Measurements from ENCODE around the gene MYO3A.
"Not testable (repeated sequence)": the region's sequence is repeated elsewhere in the genome, so short reads cannot be mapped to it uniquely, and the experiment has no call there.

The MYO3A gene

DNA sequence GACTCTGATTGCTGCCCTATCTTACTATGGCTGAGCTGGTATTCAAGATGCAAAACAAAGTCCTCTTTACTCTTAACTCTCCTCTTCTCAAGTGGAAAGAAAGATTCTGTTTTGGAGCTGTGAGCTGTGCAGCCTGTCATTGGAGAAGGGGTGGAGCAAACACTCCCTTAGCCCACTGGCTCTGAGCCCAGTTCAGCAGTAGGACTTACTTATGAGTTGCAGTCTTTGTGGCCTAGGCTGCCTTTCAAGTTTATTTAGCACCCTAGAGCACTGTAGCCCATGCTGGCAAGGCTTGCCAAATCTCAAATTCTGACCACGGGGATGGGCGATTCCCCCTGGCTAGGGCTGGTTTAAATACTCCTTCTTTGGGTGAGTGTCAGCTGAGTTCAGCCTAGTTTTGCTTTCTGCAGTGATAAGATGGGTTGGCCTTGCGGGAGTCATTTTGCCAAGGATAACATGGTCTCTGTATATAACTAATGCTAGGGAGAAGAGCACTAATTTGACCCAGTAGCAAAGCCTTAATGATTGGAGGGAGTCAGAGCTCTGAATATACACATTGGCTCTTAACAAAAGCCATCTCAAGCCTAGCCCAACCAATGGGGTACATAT lies 110.2 kb downstream of the MYO3A start:
- Histone ChIP-seq H3K36me3 (ENCODE audit: control insufficient read depth in 1 of 2, insufficient read depth in 2 of 2, low read length in 2 of 2) (no peaks in the 10 kb centered on the region), H3K9me3 (ENCODE audit: control insufficient read depth in 1 of 2, low read length in 2 of 2) (no peaks in the 10 kb centered on the region), H3K4me1 (ENCODE audit: control insufficient read depth in 1 of 2, insufficient read depth in 2 of 2, low read length in 2 of 2) (no peaks in the 10 kb centered on the region), H3K4me3 (ENCODE audit: low read depth in 1 of 2, low read length in 2 of 2) (no peak overlapping the region), H3K27me3 (ENCODE audit: low read depth, low read length) (no peaks in the 10 kb centered on the region), H3K27ac (ENCODE audit: low read length) (no peak overlapping the region)

DNA sequence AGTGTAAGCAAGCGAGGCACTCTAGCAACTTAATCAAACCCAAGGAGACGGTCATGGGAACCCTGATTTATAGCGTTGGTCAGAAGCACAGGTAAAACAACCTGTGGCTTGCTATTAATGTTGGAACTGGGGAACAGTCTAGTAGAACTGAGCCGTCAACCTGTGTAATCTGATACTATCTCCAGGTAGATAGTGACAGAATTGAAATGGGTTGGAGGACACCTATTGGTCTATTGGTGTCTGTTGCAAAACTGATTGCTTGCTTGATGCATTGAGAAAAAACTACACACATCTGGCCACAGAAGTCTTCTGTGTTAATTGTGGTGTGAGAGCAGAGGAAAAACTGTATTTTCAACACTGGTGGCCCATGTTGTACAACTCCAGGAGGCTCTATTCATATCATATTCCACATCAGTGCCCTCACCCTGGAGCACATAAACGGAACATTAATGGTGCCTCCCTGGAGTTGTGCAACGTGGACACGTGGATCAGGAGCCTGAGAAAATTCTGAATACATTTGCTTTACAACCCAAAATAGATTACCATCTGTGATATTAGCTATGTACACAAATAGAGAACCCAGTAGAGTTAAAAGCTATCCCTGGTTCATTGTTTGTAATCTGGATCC lies 112.2 kb downstream of the MYO3A start:
- Histone ChIP-seq H3K9me3 (ENCODE audit: control insufficient read depth in 1 of 2, low read length in 2 of 2) (no peaks in the 10 kb centered on the region), H3K36me3 (ENCODE audit: control insufficient read depth in 1 of 2, insufficient read depth in 2 of 2, low read length in 2 of 2) (no peaks in the 10 kb centered on the region), H3K27ac (ENCODE audit: low read length) (no peak overlapping the region), H3K27me3 (ENCODE audit: low read depth, low read length) (no peaks in the 10 kb centered on the region), H3K4me1 (ENCODE audit: control insufficient read depth in 1 of 2, insufficient read depth in 2 of 2, low read length in 2 of 2) (no peaks in the 10 kb centered on the region), H3K4me3 (ENCODE audit: low read depth in 1 of 2, low read length in 2 of 2) (no peak overlapping the region)

DNA sequence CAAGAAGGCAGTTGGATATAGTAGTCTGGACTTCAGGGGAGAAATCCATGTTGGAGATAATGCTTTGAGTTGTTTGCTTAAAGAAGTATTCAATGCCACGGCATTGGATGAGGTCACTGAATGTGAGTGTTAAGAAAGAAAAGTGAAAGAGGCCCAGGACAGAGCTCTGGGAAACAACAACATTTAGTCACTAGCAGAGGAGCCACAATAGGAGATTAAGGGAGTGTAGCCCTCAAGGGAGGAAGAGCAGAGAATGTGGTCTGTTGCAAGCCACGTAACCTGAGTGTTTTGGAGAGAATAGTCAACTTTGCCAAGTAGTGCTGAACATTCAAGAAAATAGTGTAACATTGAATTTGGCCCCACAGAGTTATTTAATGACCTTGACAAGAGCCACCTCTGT lies 114.7 kb downstream of the MYO3A start:
- H3K27ac ChIP-seq (ENCODE audit: low read length), result no peak overlapping the region
- no peaks in the 10 kb centered on the region for H3K9me3 ChIP-seq (ENCODE audit: control insufficient read depth in 1 of 2, low read length in 2 of 2)
- no peaks in the 10 kb centered on the region for H3K4me1 ChIP-seq (ENCODE audit: control insufficient read depth in 1 of 2, insufficient read depth in 2 of 2, low read length in 2 of 2)
- H3K36me3 ChIP-seq (ENCODE audit: control insufficient read depth in 1 of 2, insufficient read depth in 2 of 2, low read length in 2 of 2), result no peaks in the 10 kb centered on the region
- H3K4me3 ChIP-seq (ENCODE audit: low read depth in 1 of 2, low read length in 2 of 2), result no peak overlapping the region
- H3K27me3 ChIP-seq (ENCODE audit: low read depth, low read length), result no peaks in the 10 kb centered on the region

DNA sequence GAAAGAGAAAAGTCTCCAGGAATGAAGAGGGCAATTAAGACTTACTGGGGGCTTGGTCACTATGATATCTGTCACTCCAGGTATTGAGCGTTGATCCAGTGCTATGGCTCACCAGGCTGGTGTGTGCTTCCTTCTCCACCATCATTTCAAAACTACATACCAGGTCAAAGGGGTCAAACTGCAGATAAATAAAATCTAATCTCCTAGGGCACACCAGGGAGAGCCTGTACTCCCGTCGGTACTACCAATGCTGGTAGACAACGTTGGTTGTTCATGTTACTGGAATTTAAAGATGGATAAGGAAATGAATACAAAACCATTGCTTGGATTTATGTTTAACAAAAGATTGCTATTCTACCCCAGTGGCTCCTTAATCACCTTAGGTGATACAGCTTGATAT lies 118.3 kb downstream of the MYO3A start:
- Histone ChIP-seq H3K27me3 (ENCODE audit: low read depth, low read length) (no peaks in the 10 kb centered on the region), H3K27ac (ENCODE audit: low read length) (no peak overlapping the region), H3K36me3 (ENCODE audit: control insufficient read depth in 1 of 2, insufficient read depth in 2 of 2, low read length in 2 of 2) (no peaks in the 10 kb centered on the region), H3K4me3 (ENCODE audit: low read depth in 1 of 2, low read length in 2 of 2) (no peak overlapping the region), H3K9me3 (ENCODE audit: control insufficient read depth in 1 of 2, low read length in 2 of 2) (peaks cover 0 to 6% of the 10 kb centered on the region in 2 donors), H3K4me1 (ENCODE audit: control insufficient read depth in 1 of 2, insufficient read depth in 2 of 2, low read length in 2 of 2) (no peaks in the 10 kb centered on the region)

DNA sequence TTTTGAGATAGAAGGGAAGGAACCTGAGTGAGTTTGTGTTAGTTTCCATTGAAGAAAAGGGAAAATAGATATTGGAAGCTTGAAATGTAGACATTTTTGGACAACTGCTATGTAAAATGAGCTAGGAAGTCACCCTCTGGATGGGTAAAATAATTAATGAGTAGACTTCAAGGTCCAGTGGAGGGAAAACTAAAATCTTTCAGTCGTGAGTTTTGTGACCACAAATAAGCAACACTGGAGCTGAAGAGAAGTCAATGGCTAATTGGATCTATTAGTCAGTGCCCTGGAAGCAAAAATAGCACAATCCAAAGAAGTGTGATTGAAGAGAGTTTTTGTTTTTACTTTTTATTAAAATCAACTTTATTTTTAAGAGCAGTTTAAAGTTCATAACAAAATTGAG lies 123.4 kb downstream of the MYO3A start:
- Histone ChIP-seq H3K36me3 (ENCODE audit: control insufficient read depth in 1 of 2, insufficient read depth in 2 of 2, low read length in 2 of 2) (no peaks in the 10 kb centered on the region), H3K4me3 (ENCODE audit: low read depth in 1 of 2, low read length in 2 of 2) (no peak overlapping the region), H3K27me3 (ENCODE audit: low read depth, low read length) (no peaks in the 10 kb centered on the region), H3K9me3 (ENCODE audit: control insufficient read depth in 1 of 2, low read length in 2 of 2) (peaks cover 0 to 6% of the 10 kb centered on the region in 2 donors), H3K4me1 (ENCODE audit: control insufficient read depth in 1 of 2, insufficient read depth in 2 of 2, low read length in 2 of 2) (no peaks in the 10 kb centered on the region), H3K27ac (ENCODE audit: low read length) (no peak overlapping the region)

DNA sequence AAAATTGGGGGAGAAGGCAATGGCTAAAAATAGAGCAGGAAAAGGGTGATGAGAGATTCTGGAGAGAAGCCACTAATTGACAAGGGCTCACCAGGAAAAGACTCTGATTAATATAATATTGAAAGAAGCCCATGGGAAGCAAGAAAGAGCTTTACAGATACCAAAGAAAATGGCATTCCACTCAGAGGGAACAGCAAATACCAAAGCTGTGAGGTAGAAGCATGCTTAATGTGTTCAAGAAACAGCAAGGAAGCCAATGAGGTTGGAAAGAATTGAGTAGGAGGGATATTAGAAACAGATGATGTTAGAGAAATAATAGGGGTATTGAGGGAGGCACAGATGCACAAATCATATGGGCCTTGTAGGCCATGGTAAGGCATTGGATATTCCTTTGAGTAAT lies 130.1 kb downstream of the MYO3A start:
- Histone ChIP-seq H3K27ac (ENCODE audit: low read length) (no peak overlapping the region), H3K9me3 (ENCODE audit: control insufficient read depth in 1 of 2, low read length in 2 of 2) (no peaks in the 10 kb centered on the region), H3K27me3 (ENCODE audit: low read depth, low read length) (no peaks in the 10 kb centered on the region), H3K36me3 (ENCODE audit: control insufficient read depth in 1 of 2, insufficient read depth in 2 of 2, low read length in 2 of 2) (no peaks in the 10 kb centered on the region), H3K4me3 (ENCODE audit: low read depth in 1 of 2, low read length in 2 of 2) (no peak overlapping the region), H3K4me1 (ENCODE audit: control insufficient read depth in 1 of 2, insufficient read depth in 2 of 2, low read length in 2 of 2) (no peaks in the 10 kb centered on the region)

DNA sequence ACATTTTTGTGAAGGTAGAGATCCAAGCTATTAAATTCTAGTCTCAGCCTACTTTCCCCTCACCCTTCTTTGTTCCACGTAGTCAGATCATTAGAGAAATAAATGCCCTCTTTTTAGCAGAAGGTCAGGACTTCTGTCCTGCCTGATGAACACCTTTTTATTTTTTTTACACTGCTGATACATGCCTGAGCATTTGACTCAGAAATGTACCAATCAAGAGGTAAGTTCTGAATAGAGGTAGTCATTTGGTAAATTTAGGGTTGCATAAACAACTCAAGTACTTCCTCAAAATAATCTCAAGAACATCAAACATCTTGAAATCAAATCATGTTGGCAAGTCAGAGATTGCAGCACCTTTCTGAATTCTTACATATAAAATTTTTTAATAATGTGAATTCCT lies 133.7 kb downstream of the MYO3A start:
- H3K27me3 ChIP-seq (ENCODE audit: low read depth, low read length), result no peaks in the 10 kb centered on the region
- no peak overlapping the region for H3K27ac ChIP-seq (ENCODE audit: low read length)

DNA sequence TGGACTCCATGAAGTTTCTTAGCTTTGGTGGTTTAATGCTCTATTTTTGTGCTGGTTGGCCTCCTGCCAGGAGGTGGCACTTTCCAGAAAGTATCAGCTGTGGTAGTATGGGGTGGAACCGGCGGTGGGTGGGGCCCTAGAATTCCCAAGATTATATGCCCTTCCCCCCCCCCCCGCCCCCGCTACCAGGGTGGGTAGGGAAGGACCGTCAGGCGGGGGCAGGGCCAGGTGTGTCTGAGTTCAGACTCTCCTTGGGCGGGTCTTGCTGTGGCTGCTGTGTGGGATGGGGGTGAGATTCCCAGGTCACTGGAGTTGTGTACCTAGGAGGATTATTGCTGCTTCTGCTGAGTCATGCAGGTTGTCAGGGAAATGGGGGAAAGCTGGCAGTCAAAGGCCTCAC lies 146.9 kb downstream of the MYO3A start:
- not testable (repeated sequence) for H3K9me3 ChIP-seq (ENCODE audit: control insufficient read depth in 1 of 2, low read length in 2 of 2); H3K27ac ChIP-seq (ENCODE audit: low read length); H3K27me3 ChIP-seq (ENCODE audit: low read depth, low read length); H3K4me3 ChIP-seq (ENCODE audit: low read depth in 1 of 2, low read length in 2 of 2); H3K36me3 ChIP-seq (ENCODE audit: control insufficient read depth in 1 of 2, insufficient read depth in 2 of 2, low read length in 2 of 2); H3K4me1 ChIP-seq (ENCODE audit: control insufficient read depth in 1 of 2, insufficient read depth in 2 of 2, low read length in 2 of 2)

More for the DNA sequence above, 133.7 kb downstream of the MYO3A start:
- Histone ChIP-seq H3K36me3 (ENCODE audit: control insufficient read depth in 1 of 2, insufficient read depth in 2 of 2, low read length in 2 of 2) (no peaks in the 10 kb centered on the region), H3K9me3 (ENCODE audit: control insufficient read depth in 1 of 2, low read length in 2 of 2) (no peaks in the 10 kb centered on the region), H3K4me3 (ENCODE audit: low read depth in 1 of 2, low read length in 2 of 2) (no peak overlapping the region), H3K4me1 (ENCODE audit: control insufficient read depth in 1 of 2, insufficient read depth in 2 of 2, low read length in 2 of 2) (no peaks in the 10 kb centered on the region)

DNA sequence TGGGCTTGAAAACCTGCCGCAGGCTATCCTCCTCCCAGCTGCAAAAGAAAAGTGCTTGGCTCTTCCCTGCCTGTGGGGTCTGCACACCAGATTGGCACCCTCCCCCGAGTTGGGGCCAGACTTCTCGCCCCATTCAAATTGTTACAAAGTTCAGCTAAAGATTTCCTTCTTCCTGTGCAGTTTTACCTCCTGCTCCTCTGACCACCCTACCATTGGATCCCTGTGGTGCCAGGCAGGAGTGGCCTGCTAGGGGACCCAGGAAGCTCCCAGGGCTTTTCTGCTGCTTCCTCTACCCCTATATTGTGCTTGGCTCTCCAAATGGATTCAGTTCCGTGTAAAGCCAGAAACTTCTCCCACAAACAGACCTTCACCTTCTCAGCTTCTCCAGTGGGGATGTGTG lies 147.4 kb downstream of the MYO3A start:
- Histone ChIP-seq H3K4me3 (ENCODE audit: low read depth in 1 of 2, low read length in 2 of 2) (no peak overlapping the region), H3K27ac (ENCODE audit: low read length) (no peak overlapping the region), H3K36me3 (ENCODE audit: control insufficient read depth in 1 of 2, insufficient read depth in 2 of 2, low read length in 2 of 2) (no peaks in the 10 kb centered on the region), H3K27me3 (ENCODE audit: low read depth, low read length) (no peaks in the 10 kb centered on the region), H3K9me3 (ENCODE audit: control insufficient read depth in 1 of 2, low read length in 2 of 2) (peaks cover 0 to 2% of the 10 kb centered on the region in 2 donors), H3K4me1 (ENCODE audit: control insufficient read depth in 1 of 2, insufficient read depth in 2 of 2, low read length in 2 of 2) (no peaks in the 10 kb centered on the region)

DNA sequence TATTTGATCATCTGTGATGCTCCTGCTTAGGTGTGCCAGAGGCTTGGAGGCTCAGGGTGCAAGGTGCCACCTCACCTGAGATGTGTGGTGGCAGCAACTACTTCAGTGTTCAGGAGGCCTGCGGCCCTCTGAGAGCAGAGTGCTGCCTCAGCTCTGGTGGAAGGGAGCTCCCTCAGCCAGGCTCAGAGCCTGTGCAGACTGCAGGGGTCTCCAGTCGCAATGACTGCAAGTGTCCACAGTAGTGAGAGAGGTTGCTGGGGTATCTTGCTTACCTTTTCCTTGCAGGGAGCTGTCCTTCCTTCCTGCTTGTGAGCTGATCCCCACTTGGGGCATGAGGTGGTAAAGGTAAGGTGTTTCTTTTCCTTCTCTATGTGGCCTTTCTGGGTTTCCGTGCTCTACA lies 151.5 kb downstream of the MYO3A start:
- Histone ChIP-seq H3K4me1 (ENCODE audit: control insufficient read depth in 1 of 2, insufficient read depth in 2 of 2, low read length in 2 of 2) (no peaks in the 10 kb centered on the region), H3K4me3 (ENCODE audit: low read depth in 1 of 2, low read length in 2 of 2) (no peak overlapping the region), H3K36me3 (ENCODE audit: control insufficient read depth in 1 of 2, insufficient read depth in 2 of 2, low read length in 2 of 2) (no peaks in the 10 kb centered on the region), H3K27ac (ENCODE audit: low read length) (no peak overlapping the region), H3K27me3 (ENCODE audit: low read depth, low read length) (no peaks in the 10 kb centered on the region), H3K9me3 (ENCODE audit: control insufficient read depth in 1 of 2, low read length in 2 of 2) (peaks cover 0 to 2% of the 10 kb centered on the region in 2 donors)

DNA sequence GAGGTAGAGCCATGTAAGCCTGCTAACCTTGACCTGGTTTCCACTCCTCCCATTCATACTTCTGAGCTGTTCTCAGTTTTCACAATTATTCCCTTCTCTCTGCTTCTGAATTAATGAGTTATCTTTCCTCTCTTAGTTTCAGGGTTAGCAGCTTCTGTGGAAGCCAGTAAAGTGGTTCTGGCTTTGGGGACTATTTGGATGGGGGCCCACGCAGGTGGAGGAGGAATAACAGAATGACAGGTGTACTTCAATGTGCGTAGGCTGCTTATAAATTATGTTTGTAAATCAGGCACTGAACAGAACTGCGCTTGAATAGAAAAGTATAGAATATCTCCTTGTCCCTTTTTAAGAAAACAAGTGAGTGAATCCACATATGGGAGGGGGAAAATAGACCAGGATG lies 153.6 kb downstream of the MYO3A start:
- Histone ChIP-seq H3K27me3 (ENCODE audit: low read depth, low read length) (no peaks in the 10 kb centered on the region), H3K36me3 (ENCODE audit: control insufficient read depth in 1 of 2, insufficient read depth in 2 of 2, low read length in 2 of 2) (no peaks in the 10 kb centered on the region), H3K27ac (ENCODE audit: low read length) (no peak overlapping the region), H3K4me1 (ENCODE audit: control insufficient read depth in 1 of 2, insufficient read depth in 2 of 2, low read length in 2 of 2) (no peaks in the 10 kb centered on the region), H3K9me3 (ENCODE audit: control insufficient read depth in 1 of 2, low read length in 2 of 2) (no peaks in the 10 kb centered on the region), H3K4me3 (ENCODE audit: low read depth in 1 of 2, low read length in 2 of 2) (no peak overlapping the region)

DNA sequence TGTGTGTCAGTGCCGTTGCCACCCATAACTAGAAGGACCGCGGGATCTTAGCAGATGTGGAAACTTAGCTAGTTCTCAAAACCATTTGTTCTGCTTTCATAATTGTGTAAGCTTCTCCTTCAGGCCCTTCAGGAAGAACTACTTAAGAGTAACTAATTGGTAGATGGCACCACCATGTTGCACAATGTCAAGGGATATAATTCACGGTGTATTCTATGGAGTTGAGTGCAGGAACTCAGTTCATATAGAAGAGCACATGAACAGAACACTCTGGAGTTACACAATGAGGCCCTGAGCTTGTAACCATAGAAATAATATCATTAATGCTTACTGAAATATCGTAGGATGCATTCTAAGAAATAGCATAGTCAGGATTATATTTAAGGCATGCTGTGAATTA lies 156.0 kb downstream of the MYO3A start:
- no peak overlapping the region for H3K27ac ChIP-seq (ENCODE audit: low read length)
- no peak overlapping the region for H3K4me3 ChIP-seq (ENCODE audit: low read depth in 1 of 2, low read length in 2 of 2)
- H3K27me3 ChIP-seq (ENCODE audit: low read depth, low read length), result no peaks in the 10 kb centered on the region
- no peaks in the 10 kb centered on the region for H3K36me3 ChIP-seq (ENCODE audit: control insufficient read depth in 1 of 2, insufficient read depth in 2 of 2, low read length in 2 of 2)
- H3K4me1 ChIP-seq (ENCODE audit: control insufficient read depth in 1 of 2, insufficient read depth in 2 of 2, low read length in 2 of 2), result no peaks in the 10 kb centered on the region
- H3K9me3 ChIP-seq (ENCODE audit: control insufficient read depth in 1 of 2, low read length in 2 of 2), result no peaks in the 10 kb centered on the region
